Erythroblast (primary cell): ENCODE data around the gene SIK3.
"Not testable (repeated sequence)": the region's sequence is repeated elsewhere in the genome, so short reads cannot be mapped to it uniquely, and the experiment has no call there.

Experiments used
- DNase-seq, 2 experiments: peaks; one replicate each; lab custom pipeline; 2025; lab: John Stamatoyannopoulos, UW
- GATA1 ChIP-seq: IDR thresholded peaks from 2 replicates; pipeline ENCODE4 v1.6.1; 2011; ENCODE audit warnings: low read depth, mild to moderate bottlenecking, control low read depth, low read length, moderate library complexity
- POLR2A ChIP-seq: IDR thresholded peaks from 2 replicates; pipeline ENCODE4 v1.6.1; 2011; ENCODE audit warnings: mild to moderate bottlenecking, low read length

Gene SIK3

DNA sequence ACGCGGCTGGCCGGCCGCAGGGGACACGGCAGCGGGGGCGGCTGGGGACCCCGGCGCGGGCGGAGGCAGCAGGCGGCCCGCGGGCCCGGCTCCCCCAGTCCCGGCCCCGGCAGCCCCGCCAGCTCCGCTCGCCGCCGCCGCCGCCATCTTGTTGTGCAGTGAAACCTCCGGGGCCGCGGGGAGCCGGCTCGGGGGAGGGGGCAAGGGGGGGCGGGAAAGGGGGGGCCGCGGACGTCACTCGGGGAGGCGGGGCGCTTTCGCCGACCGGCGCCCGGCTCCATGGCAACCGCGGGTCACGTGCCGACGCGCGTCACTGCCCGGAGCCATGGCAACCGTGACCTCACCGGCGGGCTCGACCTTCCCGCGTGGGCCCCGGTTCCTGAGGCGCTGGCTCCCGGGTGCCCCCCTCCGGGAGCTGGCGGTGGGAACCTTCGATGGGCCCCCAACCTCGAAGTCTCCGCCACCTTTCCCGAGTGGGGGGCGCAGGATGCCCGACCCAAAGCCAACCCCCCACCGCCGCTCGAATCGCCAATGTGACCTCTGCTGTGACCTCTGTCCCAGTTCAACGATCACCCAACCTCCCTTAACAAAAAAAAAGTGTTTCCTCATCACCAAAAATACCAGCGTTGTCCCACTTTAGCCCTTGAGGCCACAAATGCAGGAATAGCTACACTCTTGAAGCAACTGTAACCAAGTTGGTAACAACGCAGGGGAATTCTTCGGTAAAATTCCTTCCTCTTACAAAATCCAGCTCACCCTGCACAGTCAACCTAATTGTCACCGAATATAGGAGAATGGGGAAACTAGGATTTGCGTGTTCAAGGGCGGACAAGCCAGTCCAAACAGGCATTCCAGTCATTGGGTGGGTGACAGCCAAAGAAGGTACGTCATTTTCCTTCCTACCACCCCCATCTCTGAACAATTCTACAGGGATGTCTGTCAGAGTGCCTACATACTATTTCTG is at the start of gene SIK3:
Gene SIK3, minus strand, starts transcription at position 160 of the 964 bp plus-strand sequence. Its CDS starts 13 bp downstream, at position 147.
- peak; percentile 94 to 98 for DNase-seq
- TF ChIP-seq GATA1 (no peak), POLR2A (no peak)

DNA sequence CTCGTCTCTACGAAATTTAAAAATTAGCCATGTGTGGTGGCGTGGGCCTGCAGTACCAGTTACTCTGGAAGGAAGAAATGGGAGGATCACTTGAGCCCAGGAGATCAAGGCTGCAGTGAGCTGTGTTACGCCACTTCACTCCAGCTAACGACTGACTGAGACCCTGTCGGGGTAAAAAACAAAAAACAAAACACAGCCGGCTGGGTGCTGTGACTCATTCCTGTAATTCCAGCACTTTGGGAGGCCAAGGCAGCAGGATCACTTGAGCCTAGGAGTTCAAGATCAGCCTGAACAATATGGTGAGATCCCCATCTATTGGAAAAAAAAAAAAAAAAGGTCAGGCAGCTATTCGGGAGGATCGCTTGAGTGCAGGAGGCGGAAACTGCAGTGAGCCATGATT is 48.3 kb upstream of the SIK3 start:
- no peak for DNase-seq
- no peak for TF ChIP-seq POLR2A
- TF ChIP-seq GATA1, result no peak

DNA sequence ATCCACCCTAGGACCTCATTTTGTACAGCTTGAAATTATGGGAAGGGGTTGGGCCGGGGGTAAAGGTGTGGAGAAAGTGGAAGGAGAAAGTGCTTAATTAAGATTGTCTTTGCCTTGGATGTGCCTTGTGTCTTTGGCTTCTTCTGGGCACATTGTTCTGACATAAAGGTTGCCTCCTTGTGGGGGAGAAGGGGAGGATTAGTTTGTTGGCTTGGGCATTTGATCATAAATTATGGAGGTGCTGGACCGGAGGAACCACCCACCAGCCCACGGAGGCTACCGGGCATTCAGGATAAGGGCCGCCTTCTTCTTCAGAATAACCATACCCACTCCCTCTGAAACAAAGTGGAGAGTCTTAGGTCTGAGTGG is 47.1 kb upstream of the SIK3 start:
- TF ChIP-seq GATA1, result no peak
- TF ChIP-seq POLR2A, result no peak
- peak; percentile 59 to 66 for DNase-seq

DNA sequence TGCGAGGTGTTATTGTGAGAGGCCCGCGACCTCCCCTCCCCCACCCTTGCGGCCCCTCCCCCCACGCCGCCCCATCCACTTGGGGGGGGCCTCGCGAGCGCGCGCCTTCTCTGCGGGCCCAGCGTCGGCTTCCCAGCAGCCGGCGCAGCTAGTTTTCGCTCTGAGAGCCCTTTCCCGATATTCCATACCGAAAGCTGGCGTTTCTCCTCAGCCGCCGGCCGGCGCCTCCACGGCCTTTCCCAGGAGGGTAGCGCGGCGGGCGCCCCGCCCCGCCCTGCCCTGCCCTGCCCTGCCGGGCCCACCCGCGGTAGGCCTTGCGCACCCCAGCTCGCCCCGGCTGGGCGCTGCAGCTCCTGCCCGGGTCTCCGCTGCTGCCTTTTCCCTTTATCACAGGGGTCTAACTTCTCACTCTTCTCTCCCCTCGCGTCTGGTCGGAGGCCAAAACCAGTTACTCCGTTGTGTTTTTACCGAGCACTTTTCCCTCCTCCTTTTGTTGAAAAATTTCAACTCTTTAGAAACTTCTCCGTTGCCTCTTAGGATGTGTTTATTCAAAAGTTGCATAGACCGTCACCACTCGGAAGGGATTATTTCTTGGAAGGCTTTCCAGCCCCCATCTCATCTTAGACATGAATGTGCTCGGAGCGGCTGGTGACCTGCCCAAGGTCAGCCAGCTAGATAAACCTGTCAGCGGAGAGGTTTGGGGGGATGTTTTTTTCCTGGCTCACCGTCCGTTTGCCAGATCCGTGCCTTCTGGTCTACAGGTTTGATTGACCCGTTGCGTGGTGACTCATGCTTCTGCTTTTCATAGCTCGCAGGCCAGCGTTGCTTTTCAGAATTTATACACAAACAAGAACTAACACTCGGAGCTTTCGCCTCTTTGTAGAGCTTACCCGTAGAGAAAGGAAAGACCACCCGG is 46.5 kb upstream of the SIK3 start:
- TF ChIP-seq POLR2A, result no peak
- no peak for TF ChIP-seq GATA1

DNA sequence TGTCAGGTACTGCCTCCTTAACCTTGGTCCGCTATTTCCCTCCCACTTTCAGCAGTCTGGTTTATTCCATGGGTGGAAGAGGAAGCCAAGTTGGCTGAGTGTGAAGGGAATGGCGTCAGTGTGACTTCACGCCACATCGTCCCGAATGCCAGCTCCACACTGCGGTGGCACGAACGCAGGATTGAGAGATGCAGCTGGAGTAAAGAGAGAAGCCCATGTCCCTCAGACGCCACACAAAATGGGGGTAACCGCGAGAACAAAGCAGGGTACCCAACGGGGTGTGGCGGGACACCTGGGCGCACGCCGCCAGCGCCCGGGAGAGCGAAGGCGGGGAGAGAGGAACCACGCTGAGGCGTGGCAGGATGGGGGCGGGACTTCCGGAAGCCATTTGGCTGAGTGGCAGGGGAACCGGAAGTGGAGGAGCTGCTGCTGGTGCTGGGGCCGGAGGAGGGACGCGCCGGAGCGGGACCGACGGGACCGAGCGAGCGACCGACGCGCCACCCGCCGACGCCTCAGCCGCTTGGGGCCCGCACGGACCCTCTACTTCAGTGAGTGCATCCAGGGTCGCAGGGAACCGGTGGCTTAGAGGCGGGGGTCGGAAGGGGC is 45.7 kb upstream of the SIK3 start, which contains the start of gene PAFAH1B2:
Gene PAFAH1B2, plus strand, starts transcription at position 417 of the 606 bp plus-strand sequence. CDS start 8,161 bp downstream, outside the sequence.
- TF ChIP-seq GATA1 (no peak), POLR2A (peak; percentile 83)
- peak; percentile 93 to 95 for DNase-seq

More for the DNA sequence above, 46.5 kb upstream of the SIK3 start:
- DNase-seq, result peak; percentile 77 to 83

DNA sequence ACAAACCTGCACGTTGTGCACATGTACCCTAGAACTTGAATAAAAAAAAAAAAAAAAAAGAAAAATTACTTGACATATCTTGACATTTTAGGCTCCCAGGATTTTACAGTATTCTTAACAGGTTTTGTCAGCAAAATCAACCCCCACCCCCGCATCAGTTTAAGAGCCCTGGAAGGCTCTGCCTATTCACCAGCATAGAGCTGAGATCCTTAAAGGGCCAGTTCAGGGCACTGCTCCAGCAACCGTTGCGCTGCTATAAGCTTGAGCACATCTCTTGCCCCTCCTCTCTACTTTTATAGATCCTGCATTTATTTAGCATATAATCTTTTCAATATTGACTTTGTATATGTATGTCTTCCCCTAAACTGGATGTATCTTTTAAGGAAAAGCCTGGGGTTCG is 45.2 kb upstream of the SIK3 start:
- peak; percentile 48 to 57 for DNase-seq
- no peak for TF ChIP-seq POLR2A
- no peak for TF ChIP-seq GATA1

DNA sequence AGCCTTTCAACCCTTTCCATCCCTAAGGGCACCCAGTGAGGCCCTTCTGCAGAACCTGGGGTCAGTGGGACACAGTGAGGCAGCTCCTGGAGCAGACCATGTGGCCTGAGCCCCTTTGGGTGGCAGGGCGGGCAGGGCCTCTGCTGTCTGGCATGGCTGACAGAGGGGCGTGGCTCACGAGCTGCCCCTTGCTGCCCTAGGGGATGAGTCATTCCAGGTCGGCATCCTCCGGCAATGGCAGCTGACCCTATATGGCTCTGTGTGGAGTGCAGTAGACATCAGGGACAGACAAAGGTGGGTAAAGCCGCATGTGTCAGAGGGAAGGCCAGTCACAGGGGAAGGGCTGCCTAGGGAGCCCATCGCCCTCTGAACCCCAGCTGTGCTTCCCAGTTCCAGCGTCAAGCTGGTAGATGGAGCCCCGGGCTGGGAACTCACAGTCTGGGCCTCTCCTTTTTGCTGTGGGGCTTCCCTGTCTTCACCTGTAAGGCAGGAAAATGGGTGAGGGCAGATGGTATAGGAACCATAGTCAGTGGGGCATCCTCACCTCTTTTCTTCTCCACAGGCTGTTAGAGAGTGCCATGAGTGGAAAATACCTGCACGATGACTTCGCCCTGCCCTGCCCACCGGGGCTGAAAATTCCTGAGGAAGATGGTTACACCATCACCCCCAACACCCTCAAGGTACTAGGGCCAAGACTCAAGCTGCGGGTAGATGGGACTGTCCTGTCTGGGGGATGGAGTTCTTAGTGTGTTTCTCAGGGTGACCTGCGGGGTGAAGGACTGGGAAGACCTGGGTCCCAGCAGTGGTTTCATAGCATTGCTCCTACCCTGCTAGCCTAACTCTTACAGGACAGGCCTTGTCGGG is 39.2 kb upstream of the SIK3 start:
- DNase-seq, result not testable (repeated sequence)

DNA sequence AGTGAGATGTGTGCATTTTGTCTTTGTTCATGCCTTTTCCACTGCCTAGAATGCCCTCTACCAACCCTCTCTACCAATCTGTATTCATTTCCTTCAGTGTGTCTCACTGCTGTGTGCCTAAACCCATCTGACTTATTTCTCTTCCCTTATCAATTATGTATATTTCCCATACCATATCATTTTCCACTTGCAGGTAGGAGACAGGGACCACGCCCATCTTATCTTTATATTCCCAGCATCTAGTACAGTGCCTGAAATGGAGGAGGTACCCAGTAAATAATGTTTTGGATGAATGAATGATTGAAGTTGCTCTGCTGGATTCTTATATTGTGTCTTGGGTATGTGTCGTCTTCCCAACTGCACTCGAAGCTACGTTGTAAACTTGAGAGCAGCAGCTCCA is 36.8 kb upstream of the SIK3 start:
- DNase-seq, result peak in 1 of 2 experiments; percentile 21

DNA sequence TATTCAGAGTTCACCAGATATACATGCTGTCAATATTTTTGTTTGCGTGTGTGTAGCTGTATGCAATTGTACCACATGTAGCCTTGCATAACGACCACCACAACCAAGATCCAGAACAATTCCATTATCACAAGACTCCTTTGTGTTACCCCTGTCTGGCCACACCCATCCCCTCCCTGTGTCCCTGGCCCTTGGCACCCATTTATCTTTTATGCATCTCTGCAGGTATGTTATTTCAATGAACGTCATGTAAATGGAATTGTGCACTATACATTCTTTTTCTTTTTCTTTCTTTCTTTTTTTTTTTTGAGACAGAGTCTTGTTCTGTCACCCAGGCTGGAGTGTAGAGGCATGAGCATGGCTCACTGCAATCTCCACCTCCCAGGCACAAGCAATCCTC is 36.2 kb upstream of the SIK3 start:
- DNase-seq, result no peak
- TF ChIP-seq POLR2A, result no peak
- no peak for TF ChIP-seq GATA1

DNA sequence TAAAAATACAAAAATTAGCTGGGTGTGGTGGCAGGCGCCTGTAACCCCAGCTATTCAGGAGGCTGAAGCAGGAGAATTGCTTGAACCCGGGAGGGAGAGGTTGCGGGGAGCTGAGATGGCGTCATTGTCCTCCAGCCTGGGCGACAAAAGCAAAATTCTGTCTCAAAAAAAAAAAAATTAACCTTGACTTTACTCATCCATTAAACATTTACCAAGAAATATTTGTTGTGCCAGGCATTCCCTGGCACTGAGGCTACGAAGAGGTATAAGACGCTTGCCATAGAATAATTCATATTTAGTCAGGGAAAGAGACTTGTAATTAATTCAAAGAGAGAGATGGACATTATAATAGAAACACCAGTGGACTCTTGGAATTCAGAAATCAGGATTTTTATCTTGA is 32.7 kb upstream of the SIK3 start:
- TF ChIP-seq POLR2A, result no peak
- no peak for DNase-seq

DNA sequence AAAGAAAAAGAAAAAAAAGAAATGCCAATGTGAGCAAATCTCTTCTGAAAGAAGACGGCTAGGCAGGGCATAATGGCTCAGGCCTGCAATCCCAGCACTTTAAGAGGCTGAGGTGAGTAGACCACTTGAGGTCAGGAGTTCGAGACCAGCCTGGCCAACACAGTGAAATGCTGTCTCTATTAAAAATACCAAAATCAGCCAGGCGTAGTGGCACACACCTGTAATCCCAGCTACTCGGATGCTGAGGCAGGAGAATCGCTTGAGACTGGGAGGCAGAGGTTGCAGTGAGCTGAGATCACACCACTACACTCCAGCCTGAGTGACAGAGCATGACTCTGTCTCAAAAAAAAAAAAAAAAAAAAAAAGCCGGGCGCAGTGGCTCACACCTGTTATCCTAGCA is 32.2 kb upstream of the SIK3 start:
- DNase-seq, result not testable (repeated sequence)

DNA sequence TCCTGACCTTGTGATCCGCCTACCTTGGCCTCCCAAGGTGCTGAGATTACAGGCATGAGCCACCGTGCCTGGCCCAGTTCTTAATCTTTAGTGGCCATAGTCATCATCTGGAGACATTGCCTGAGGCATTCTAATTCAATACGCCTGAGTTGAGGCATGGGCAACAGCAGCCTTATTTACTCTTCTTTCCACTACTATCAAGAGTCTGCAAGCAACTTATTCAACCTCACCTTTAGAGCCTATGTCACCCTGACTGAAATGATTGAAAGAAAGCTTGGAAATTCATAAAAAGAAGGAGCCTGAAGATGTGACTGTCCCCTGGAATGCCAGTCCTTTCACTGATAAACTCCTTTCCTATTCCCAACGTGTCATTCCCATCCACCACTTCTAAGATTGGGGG is 30.1 kb upstream of the SIK3 start:
- DNase-seq, result no peak
- no peak for TF ChIP-seq GATA1
- TF ChIP-seq POLR2A, result no peak

DNA sequence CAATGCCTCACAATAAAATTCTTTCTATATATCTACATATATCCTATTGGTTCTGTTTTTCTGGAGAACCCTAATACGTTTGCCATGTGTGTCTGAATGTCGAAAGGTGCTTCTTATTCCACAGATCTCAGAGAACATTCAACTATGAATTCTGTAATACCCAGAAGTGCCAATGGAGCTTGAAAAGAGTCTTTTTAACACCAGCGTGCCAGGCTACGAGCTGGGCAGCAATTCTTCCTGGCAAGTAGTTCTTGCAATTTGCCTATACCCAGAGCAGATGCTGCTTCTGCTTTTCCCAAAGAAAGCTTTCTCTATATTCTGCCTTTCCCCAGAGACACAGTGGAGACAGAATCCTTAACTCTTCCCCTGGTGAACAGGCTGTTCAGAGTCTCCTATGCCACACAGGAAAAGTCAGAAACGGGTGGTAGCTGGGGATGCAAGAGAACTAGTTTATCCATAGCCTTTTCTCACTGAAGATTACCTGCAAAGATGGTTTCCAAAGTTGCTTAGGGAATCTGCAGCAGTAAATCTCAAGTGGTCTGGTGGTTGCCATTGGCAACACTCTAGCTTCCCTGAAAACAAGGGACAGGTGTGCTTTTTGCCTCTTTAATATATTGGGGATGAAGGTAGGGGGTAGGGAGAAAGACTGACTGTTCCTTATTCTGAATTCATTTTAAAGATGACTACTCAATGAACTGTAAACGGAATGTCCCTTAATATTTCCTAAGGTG is 29.1 kb upstream of the SIK3 start:
- no peak for TF ChIP-seq POLR2A
- no peak for DNase-seq
